HEK293T (cell line): ENCODE measurements around the gene PDE4B.
A peak's percentile ranks its signal among the peaks of the same experiment; 100 is the strongest.

Source experiments
- CTCF ChIA-PET: fragments of 350-600 bp; formaldehyde crosslinking; extraction: SDS; loops from one replicate; lab custom pipeline; 2021; ENCODE audit warnings: antibody characterized with exemption, inconsistent platforms; lab: Yijun Ruan, JAX
- POLR2A ChIA-PET: fragments of 350-600 bp; formaldehyde crosslinking; extraction: SDS; loops from one replicate; lab custom pipeline; 2020; ENCODE audit warnings: antibody characterized with exemption, inconsistent platforms; lab: Yijun Ruan, JAX
- DNase-seq: peaks from one replicate; pipeline ENCODE4 v3.0.0; 2012; ENCODE audit warnings: mixed read lengths; ENCODE audit errors: extremely low spot score
- ARNT ChIP-seq: fragments of 450-650 bp; IDR thresholded peaks from 2 replicates; pipeline ENCODE4 v1.6.1; 2017; ENCODE audit warnings: mild to moderate bottlenecking
- BHLHE40 ChIP-seq: fragments of 450-650 bp; IDR thresholded peaks from 2 replicates; pipeline ENCODE4 v1.6.1; 2016; ENCODE audit warnings: mild to moderate bottlenecking, moderate library complexity, borderline replicate concordance
- CTBP1 ChIP-seq: fragments of 450-650 bp; IDR thresholded peaks from 2 replicates; pipeline ENCODE4 v1.6.1; 2016; ENCODE audit warnings: borderline replicate concordance
- ELF4 ChIP-seq: fragments of 450-650 bp; IDR thresholded peaks from 2 replicates; pipeline ENCODE4 v1.6.1; 2017; ENCODE audit warnings: antibody characterized with exemption
- FOXA1 ChIP-seq: fragments of 450-650 bp; IDR thresholded peaks from 2 replicates; pipeline ENCODE4 v1.6.1; 2016; ENCODE audit warnings: mild to moderate bottlenecking
- FOXK2 ChIP-seq: fragments of 450-650 bp; IDR thresholded peaks from 2 replicates; pipeline ENCODE4 v1.6.1; 2016; ENCODE audit warnings: mild to moderate bottlenecking
- FOXM1 ChIP-seq: fragments of 450-650 bp; IDR thresholded peaks from 2 replicates; pipeline ENCODE4 v1.6.1; 2017; ENCODE audit warnings: mild to moderate bottlenecking, borderline replicate concordance
- HDGF ChIP-seq: fragments of 450-650 bp; IDR thresholded peaks from 2 replicates; pipeline ENCODE4 v1.6.1; 2017; ENCODE audit warnings: antibody characterized with exemption, borderline replicate concordance
- L3MBTL2 ChIP-seq: fragments of 450-650 bp; conservative IDR thresholded peaks from 2 replicates; pipeline ENCODE4 v1.6.1; 2016; ENCODE audit warnings: mild to moderate bottlenecking
- LEF1 ChIP-seq: fragments of 450-650 bp; IDR thresholded peaks from 2 replicates; pipeline ENCODE4 v1.6.1; 2017; ENCODE audit warnings: mild to moderate bottlenecking, borderline replicate concordance
- NFRKB ChIP-seq: fragments of 450-650 bp; IDR thresholded peaks from 2 replicates; pipeline ENCODE4 v1.6.1; 2016; ENCODE audit warnings: mild to moderate bottlenecking, moderate library complexity
- PKNOX1 ChIP-seq: fragments of 450-650 bp; IDR thresholded peaks from 2 replicates; pipeline ENCODE4 v1.6.1; 2016
- SP1 ChIP-seq: fragments of 450-650 bp; IDR thresholded peaks from 2 replicates; pipeline ENCODE4 v1.6.1; 2017
- SUZ12 ChIP-seq: fragments of 450-650 bp; IDR thresholded peaks from 2 replicates; pipeline ENCODE4 v1.6.1; 2016; ENCODE audit warnings: mild to moderate bottlenecking
- TARDBP ChIP-seq: fragments of 450-650 bp; IDR thresholded peaks from 2 replicates; pipeline ENCODE4 v1.6.1; 2016
- ZNF384 ChIP-seq: fragments of 450-650 bp; IDR thresholded peaks from 2 replicates; pipeline ENCODE4 v1.6.1; 2016

Gene PDE4B

GRCh38 chr1:66247415-66248208 lies 454.9 kb downstream of the PDE4B start:
- ChIA-PET POLR2A (no interaction called here), CTCF (interaction anchor here (1.6 to 2.3 kb wide), 2 partner anchors 199 to 288 kb away, joined by 5 to 8 read pairs; no protein-coding TSS in a partner anchor)
- DNase-seq, result no peak
- TF ChIP-seq L3MBTL2, result no peak
- TF ChIP-seq FOXA1, result no peak
- no peak for TF ChIP-seq FOXM1
- no peak for TF ChIP-seq ARNT
- no peak for TF ChIP-seq ELF4
- no peak for TF ChIP-seq LEF1
- TF ChIP-seq ZNF384, result no peak
- no peak for TF ChIP-seq TARDBP
- no peak for TF ChIP-seq HDGF
- TF ChIP-seq SP1, result no peak
- no peak for TF ChIP-seq PKNOX1
- no peak for TF ChIP-seq CTBP1
- no peak for TF ChIP-seq BHLHE40
- no peak for TF ChIP-seq FOXK2
- no peak for TF ChIP-seq SUZ12
- TF ChIP-seq NFRKB, result no peak

- POLR2A ChIA-PET, result no interaction called here
- CTCF ChIA-PET, result interaction anchor here (1.6 to 2.3 kb wide), 2 partner anchors 198 to 289 kb away, joined by 5 to 8 read pairs; no protein-coding TSS in a partner anchor
- TF ChIP-seq ARNT (no peak), TARDBP (no peak), ELF4 (no peak), LEF1 (no peak), NFRKB (no peak), SP1 (no peak), FOXK2 (no peak), PKNOX1 (no peak), FOXM1 (no peak), CTBP1 (no peak), BHLHE40 (no peak), FOXA1 (no peak), HDGF (no peak), SUZ12 (no peak), ZNF384 (no peak)
- no peak for DNase-seq
Measured at GRCh38 chr1:66248257-66248656, 455.6 kb downstream of the PDE4B start.

GRCh38 chr1:66248746-66249145 lies 456.1 kb downstream of the PDE4B start:
- no peak for TF ChIP-seq BHLHE40
- TF ChIP-seq PKNOX1, result peak; percentile 30
- POLR2A ChIA-PET, result no interaction called here

GRCh38 chr1:66250075-66250474 lies 457.4 kb downstream of the PDE4B start:
- TF ChIP-seq SUZ12, result no peak
- no peak for TF ChIP-seq FOXM1
- no peak for TF ChIP-seq TARDBP
- TF ChIP-seq FOXK2, result no peak
- TF ChIP-seq ARNT, result no peak
- TF ChIP-seq BHLHE40, result no peak
- TF ChIP-seq L3MBTL2, result no peak
- no peak for TF ChIP-seq CTBP1
- no peak for TF ChIP-seq SP1
- no peak for TF ChIP-seq ZNF384
- no peak for TF ChIP-seq PKNOX1
- TF ChIP-seq LEF1, result no peak
- TF ChIP-seq NFRKB, result no peak
- TF ChIP-seq ELF4, result no peak
- ChIA-PET CTCF (interaction anchor here (1.0 to 3.8 kb wide), 5 partner anchors 196 to 291 kb away, joined by 3 to 37 read pairs (median 5); no protein-coding TSS in a partner anchor), POLR2A (no interaction called here)
- DNase-seq, result no peak

More at GRCh38 chr1:66248746-66249145, 456.1 kb downstream of the PDE4B start:
- CTCF ChIA-PET, result interaction anchor here (1.9 to 2.3 kb wide), 2 partner anchors 197 to 255 kb away, joined by 6 to 8 read pairs; no protein-coding TSS in a partner anchor
- no peak for DNase-seq

- DNase-seq, result no peak
- CTCF ChIA-PET, result interaction anchor here (1.0 to 3.8 kb wide), 4 partner anchors 196 to 291 kb away, joined by 3 to 37 read pairs (median 6); no protein-coding TSS in a partner anchor
- TF ChIP-seq HDGF (no peak), BHLHE40 (no peak), CTBP1 (no peak), ZNF384 (no peak), SP1 (no peak), PKNOX1 (no peak), FOXA1 (no peak), ARNT (no peak), FOXM1 (no peak), SUZ12 (no peak), TARDBP (no peak), L3MBTL2 (no peak), LEF1 (no peak), NFRKB (no peak), ELF4 (no peak), FOXK2 (no peak)
- POLR2A ChIA-PET, result no interaction called here
Measured at GRCh38 chr1:66250478-66250877, 457.8 kb downstream of the PDE4B start.
